ENCODE data around the gene CNOT3. TPM values are rescaled to one million over a fixed set of nuclear protein-coding genes. Genes with fewer than 3 reads are reported as not detected.

The CNOT3 gene
- total RNA-seq, 1 experiment from 2014 or later = 41.1 TPM

GRCh38 chr19:54127688-54128440, 9.7 kb upstream of the CNOT3 start:
- Histone ChIP-seq H4K20me1 (ENCODE audit: low read length) (no peaks in the 10 kb centered on the region), H3F3A (ENCODE audit: low read length, unreplicated experiment) (no peaks in the 10 kb centered on the region), H3K9me2 (replicated peaks; ENCODE audit: low read length) (no peaks in the 10 kb centered on the region), H3K27ac (ENCODE audit: low read length) (no peak overlapping the region), H3K4me2 (ENCODE audit: low read length) (no peak overlapping the region), H2AFZ (ENCODE audit: low read length) (no peak overlapping the region), H3K9me3 (ENCODE audit: low read length) (no peaks in the 10 kb centered on the region), H3K4me1 (ENCODE audit: insufficient read depth, low read length) (no peaks in the 10 kb centered on the region), H3K36me3 (ENCODE audit: low read depth, low read length) (peaks cover 61% of the 10 kb centered on the region), H3K27me3 (ENCODE audit: low read length) (no peaks in the 10 kb centered on the region), H3K4me3 (ENCODE audit: low read length) (no peak overlapping the region), H3K79me2 (ENCODE audit: low read length) (no peaks in the 10 kb centered on the region), H3K9ac (ENCODE audit: low read length) (no peak overlapping the region)
- TF ChIP-seq EZH2phosphoT487 (IDR thresholded peaks at IDR 0.05; ENCODE audit: borderline replicate concordance, low read length) (no peak), EZH2 (IDR thresholded peaks at IDR 0.05; ENCODE audit: low read length, unreplicated experiment) (no peak)
- POLR2A ChIA-PET (ENCODE audit: unreplicated experiment) = no interaction called here
- CTCF ChIA-PET = no interaction called here
- intact Hi-C loops (cut with micrococcal nuclease) = no loop called here
- BruUV-seq (replicated peaks) = no TSS peak
- no peak for ATAC-seq
- DNase-seq = no peak

- BruUV-seq (replicated peaks) = no TSS peak
- CTCF ChIA-PET = no interaction called here
- intact Hi-C loops (cut with micrococcal nuclease) = no loop called here
Observed at GRCh38 chr19:54128441-54128725, 9.2 kb upstream of the CNOT3 start.

GRCh38 chr19:54128796-54129616, 8.6 kb upstream of the CNOT3 start:
- no peak overlapping the region for H3K9ac ChIP-seq (ENCODE audit: low read length)
- intact Hi-C loops (cut with micrococcal nuclease) = no loop called here
- DNase-seq (no peak), ATAC-seq (no peak)
- H3K4me3 ChIP-seq (ENCODE audit: low read length) = no peak overlapping the region
- ChIA-PET POLR2A (ENCODE audit: unreplicated experiment) (interaction anchor here (0.5 kb wide), 1 partner anchor 36 kb away, joined by 11 read pairs; no protein-coding TSS in a partner anchor), CTCF (no interaction called here)
- no peak overlapping the region for H2AFZ ChIP-seq (ENCODE audit: low read length)
- no peaks in the 10 kb centered on the region for H3K9me3 ChIP-seq (ENCODE audit: low read length)
- H3K27ac ChIP-seq (ENCODE audit: low read length) = no peak overlapping the region
- H3F3A ChIP-seq (ENCODE audit: low read length, unreplicated experiment) = no peaks in the 10 kb centered on the region
- TF ChIP-seq EZH2 (IDR thresholded peaks at IDR 0.05; ENCODE audit: low read length, unreplicated experiment) = no peak
- TF ChIP-seq EZH2phosphoT487 (IDR thresholded peaks at IDR 0.05; ENCODE audit: borderline replicate concordance, low read length) = no peak
- TF ChIP-seq CTCF (conservative IDR thresholded peaks at IDR 0.05; ENCODE audit: low read depth, low read length) = no peak
- H3K9me2 ChIP-seq (replicated peaks; ENCODE audit: low read length) = no peaks in the 10 kb centered on the region
- H3K27me3 ChIP-seq (ENCODE audit: low read length) = no peaks in the 10 kb centered on the region
- H3K79me2 ChIP-seq (ENCODE audit: low read length) = no peaks in the 10 kb centered on the region
- no peaks in the 10 kb centered on the region for H3K4me1 ChIP-seq (ENCODE audit: insufficient read depth, low read length)
- no peaks in the 10 kb centered on the region for H4K20me1 ChIP-seq (ENCODE audit: low read length)
- BruUV-seq (replicated peaks) = no TSS peak
- H3K36me3 ChIP-seq (ENCODE audit: low read depth, low read length) = peaks cover 50% of the 10 kb centered on the region
- no peak overlapping the region for H3K4me2 ChIP-seq (ENCODE audit: low read length)

More at GRCh38 chr19:54128441-54128725, 9.2 kb upstream of the CNOT3 start:
- H3K36me3 ChIP-seq (ENCODE audit: low read depth, low read length) = peaks cover 56% of the 10 kb centered on the region
- H3K4me3 ChIP-seq (ENCODE audit: low read length) = no peak overlapping the region
- H3K4me1 ChIP-seq (ENCODE audit: insufficient read depth, low read length) = no peaks in the 10 kb centered on the region
- H3K9ac ChIP-seq (ENCODE audit: low read length) = no peak overlapping the region
- no peak for ATAC-seq
- H4K20me1 ChIP-seq (ENCODE audit: low read length) = no peaks in the 10 kb centered on the region
- H3K27ac ChIP-seq (ENCODE audit: low read length) = no peak overlapping the region
- DNase-seq = no peak
- H3K9me2 ChIP-seq (replicated peaks; ENCODE audit: low read length) = no peaks in the 10 kb centered on the region
- no peaks in the 10 kb centered on the region for H3F3A ChIP-seq (ENCODE audit: low read length, unreplicated experiment)
- H3K27me3 ChIP-seq (ENCODE audit: low read length) = no peaks in the 10 kb centered on the region
- POLR2A ChIA-PET (ENCODE audit: unreplicated experiment) = no interaction called here
- no peaks in the 10 kb centered on the region for H3K9me3 ChIP-seq (ENCODE audit: low read length)
- no peak overlapping the region for H3K4me2 ChIP-seq (ENCODE audit: low read length)
- TF ChIP-seq CTCF (conservative IDR thresholded peaks at IDR 0.05; ENCODE audit: low read depth, low read length) (no peak), EZH2phosphoT487 (IDR thresholded peaks at IDR 0.05; ENCODE audit: borderline replicate concordance, low read length) (no peak), EZH2 (IDR thresholded peaks at IDR 0.05; ENCODE audit: low read length, unreplicated experiment) (no peak)
- no peaks in the 10 kb centered on the region for H3K79me2 ChIP-seq (ENCODE audit: low read length)
- H2AFZ ChIP-seq (ENCODE audit: low read length) = no peak overlapping the region
